GM21381 (cell line): ENCODE results near the gene SLC43A3.

Experiments
- ATAC-seq: cut with Tn5 transposase; IDR thresholded peaks from one replicate; pipeline ENCODE4 v1.9.1; 2021; ENCODE audit warnings: mild to moderate bottlenecking, moderate library complexity; ENCODE audit not compliant: unreplicated experiment

SLC43A3 gene

GRCh38 chr11:57426929-57427726 is at the start of gene SLC43A3:
TSS of gene SLC43A3 (minus strand) at chr11:57427121. CDS start at chr11:57426172, 949 bp downstream.
- ATAC-seq, result peak; percentile 58

GRCh38 chr11:57476047-57476756 is 49.3 kb upstream of the SLC43A3 start:
- peak; percentile 27 for ATAC-seq

GRCh38 chr11:57475671-57476046 is 48.7 kb upstream of the SLC43A3 start:
- no peak for ATAC-seq

DNA sequence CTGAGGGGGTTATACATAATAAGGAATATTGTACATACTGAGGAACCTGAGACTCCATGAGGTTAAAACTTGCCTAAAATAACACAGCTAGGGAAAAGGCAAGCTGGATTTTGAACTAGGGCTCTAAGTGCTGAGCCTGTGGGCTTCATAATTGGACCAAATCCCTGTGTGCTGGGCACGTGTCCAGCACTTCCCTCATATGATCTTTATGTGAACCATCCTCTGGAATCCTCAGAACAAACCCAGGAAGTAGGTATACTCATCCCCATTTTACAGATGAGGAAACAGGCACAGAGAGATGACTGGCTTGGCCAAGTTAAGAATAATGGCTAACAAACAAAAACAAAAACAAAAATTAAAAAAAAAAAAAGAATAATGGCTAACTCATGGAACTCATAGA is 48.3 kb upstream of the SLC43A3 start:
- ATAC-seq, result no peak

DNA sequence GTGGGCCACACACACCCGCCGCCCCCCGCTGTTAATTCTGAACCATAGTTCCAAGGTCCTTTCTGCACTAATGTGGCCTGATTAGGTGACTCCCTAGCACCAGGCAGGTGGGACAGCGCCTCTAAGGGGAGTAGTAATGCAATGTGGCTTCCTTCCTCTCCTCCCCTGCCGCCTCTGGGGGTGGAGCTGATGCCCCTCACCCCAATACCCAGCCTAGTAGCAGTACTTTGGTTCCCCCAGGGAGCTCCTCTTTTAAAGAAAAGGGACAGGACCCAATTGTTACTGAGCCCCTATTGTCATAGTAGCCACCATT is 47.8 kb upstream of the SLC43A3 start:
- no peak for ATAC-seq

- ATAC-seq, result peak; percentile 46
These were observed 47.3 kb upstream of the SLC43A3 start for GRCh38 chr11:57474017-57474802.

- ATAC-seq, result no peak
These were observed 46.4 kb upstream of the SLC43A3 start for GRCh38 chr11:57473285-57473841.

DNA sequence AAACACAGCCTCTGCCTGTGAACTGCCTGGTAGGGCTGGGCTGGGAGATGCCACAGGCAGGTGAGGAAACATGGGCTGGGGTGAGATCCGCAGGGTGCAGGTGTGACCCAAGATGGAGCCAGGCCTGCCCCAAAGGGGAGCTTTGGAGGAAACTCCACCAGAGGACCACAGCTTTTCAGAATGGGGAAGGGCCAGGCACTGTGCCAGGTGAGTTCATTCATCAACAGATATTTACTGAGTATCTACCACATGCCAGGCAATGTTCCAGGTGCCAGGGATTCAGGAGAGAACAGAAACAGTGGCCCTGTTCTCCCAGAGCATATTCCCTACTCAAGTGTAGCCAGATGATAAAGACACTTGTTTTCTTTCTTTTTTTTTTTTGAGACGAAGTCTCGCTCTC is 44.6 kb upstream of the SLC43A3 start:
- no peak for ATAC-seq

DNA sequence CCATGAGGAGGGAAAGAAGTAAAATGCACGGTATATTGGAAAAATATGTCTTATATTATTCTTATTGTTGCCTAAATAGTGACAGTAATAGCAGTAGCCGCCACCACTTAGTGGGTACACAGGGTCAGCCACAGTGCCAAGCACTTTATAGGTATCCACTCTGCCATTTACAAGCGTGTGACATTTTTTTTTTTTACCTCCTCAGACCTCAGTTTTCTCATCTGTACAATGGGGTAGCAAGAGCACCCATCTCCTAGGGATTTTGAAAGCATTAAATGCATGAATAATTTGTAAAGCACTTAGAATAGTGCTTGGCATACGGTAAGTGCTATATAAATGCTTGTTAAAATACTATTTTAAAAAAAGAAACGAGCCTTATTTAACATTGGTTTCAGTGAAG is 42.3 kb upstream of the SLC43A3 start:
- no peak for ATAC-seq

- no peak for ATAC-seq
These were observed 41.4 kb upstream of the SLC43A3 start for GRCh38 chr11:57468276-57468675.

GRCh38 chr11:57467508-57468157 is 40.7 kb upstream of the SLC43A3 start:
- no peak for ATAC-seq

DNA sequence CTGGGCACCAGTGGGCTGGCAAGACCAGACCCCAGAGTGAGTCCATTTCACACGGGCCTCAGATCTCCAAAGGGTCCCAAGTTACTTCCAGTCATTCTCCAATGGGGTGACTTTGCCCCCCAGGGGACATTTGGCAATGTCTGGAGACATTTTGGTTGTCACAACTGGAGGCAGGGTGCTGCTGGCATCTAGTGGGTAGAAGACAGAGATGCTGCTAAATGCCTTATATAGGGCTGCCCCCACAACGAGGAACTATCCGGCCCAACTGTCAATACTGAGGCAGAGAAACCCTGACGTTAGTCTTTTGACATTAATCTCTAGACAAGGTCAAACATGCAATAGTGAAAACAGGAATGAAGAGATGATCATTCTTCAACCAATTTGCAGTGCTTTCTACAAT is 39.8 kb upstream of the SLC43A3 start:
- no peak for ATAC-seq

- ATAC-seq, result no peak
These were observed 37.7 kb upstream of the SLC43A3 start for GRCh38 chr11:57464539-57465181.

DNA sequence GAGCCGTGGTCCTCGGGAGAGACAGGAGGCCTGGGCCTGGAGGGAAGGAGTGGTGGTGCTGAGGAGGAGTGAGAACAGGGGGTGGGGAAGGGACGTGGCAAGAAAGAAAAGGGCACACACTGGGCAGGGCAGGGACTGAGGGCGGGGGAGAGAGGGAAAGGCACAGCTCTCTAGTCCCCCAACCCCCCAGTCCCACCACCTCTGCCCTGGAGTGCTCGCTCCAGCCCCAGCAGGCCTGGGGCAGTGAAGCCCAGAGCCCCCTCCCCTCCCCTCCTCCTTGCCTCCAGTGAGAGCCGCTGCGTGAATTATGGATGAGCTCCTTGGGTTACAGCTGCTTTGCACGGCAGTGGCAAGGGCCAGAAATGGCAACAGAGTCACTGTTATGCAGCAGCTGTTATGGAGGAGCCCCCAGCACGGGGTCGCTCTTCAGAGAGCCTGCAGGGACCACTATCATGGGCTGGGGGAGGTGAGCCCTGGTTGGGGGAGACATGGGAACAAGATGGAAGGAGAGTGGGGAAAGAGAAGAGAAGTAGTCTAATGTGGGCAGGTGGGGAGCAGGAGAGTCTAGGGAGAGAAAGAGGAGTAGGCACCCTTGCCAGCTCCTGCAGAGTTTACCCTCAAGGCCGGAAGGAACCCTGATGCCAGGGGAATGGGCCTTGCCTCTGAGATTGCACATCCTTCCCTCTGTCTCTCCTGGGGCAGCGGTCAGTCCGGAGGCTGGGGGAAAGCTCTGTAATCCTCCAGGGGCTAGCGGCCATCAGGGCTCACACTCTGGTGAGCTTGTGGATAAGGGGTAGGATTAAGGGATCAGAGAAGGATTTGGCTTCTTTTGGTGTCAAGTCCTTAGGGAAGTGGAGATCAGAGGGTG is 37.0 kb upstream of the SLC43A3 start:
- no peak for ATAC-seq

DNA sequence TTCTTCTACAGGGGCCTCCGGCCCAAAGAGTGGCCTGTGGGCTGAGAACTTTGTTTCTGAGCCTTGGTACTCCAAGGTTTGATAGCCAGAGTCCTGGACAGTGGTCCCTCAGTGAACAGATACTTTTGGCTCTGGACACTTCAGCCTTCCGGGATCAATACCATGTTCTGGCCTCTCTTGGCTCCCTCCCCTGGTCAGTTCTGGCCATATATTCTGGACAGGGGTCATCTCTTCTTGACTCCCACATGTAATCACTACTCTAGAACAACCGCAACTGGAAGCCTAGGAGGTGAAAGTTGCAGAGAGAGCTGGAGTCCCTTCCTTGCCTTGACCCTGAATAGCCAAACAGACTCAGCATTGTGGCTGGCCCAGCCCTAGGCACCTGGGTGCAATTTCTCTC is 35.7 kb upstream of the SLC43A3 start:
- no peak for ATAC-seq

GRCh38 chr11:57461841-57462489 is 35.0 kb upstream of the SLC43A3 start:
- no peak for ATAC-seq

DNA sequence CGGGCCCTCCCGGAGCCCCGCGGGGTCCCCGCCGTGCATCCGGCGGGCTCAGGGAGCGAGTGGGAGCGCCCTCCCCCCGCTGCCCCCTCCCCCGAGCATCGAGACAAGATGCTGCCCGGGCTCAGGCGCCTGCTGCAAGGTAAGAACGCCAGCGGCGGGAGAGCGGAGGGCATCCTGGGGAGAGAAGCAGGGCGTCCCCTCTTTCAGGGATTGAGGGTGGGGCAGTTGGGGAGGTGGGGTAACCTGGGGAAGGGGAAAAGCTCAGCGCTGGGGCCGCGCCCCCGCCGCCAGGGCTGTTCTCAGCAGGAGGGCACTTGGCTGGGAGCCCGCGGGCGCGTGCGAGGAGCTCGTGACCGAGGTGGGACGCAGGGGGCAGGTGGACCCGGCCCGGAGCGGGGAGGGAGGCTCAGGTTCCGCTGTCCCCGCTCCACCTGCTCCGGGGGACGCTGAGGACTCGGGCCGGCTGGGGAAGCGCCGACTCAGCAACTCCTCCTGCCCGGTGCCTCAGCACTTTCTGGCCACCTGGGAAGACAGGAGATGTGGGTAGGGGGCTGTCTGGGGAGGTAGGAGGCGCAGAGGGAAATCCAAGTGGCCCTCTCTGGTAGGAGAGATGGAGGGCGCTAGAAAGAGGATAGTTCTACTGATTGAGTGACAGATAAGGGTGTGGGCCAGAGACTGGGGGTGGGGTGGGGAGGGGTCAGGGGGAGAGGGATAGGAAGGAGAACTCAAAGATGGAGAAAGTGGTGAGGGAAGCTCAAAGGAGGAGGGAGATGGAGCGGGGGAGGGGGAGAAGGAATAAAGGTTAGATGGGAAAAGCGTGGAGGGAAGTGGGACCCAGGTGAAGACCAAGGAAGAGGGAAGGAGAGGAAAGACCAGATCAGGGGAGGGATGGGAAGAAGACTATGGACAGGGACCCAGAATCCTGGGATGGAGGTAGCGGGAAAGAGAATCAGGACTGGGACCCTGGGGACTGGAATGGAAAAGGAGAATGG is 34.1 kb upstream of the SLC43A3 start:
- ATAC-seq, result no peak
